ENCODE results near the gene MPG.

Gene MPG

GRCh38 chr16:86483-86952, 8.5 kb downstream of the MPG start:
- peaks cover 12% of the 10 kb centered on the region for H3K4me1 ChIP-seq (ENCODE audit: low read depth, poor library complexity, severe bottlenecking)
- no peak overlapping the region for H3K4me3 ChIP-seq (IDR thresholded peaks at IDR 0.05; ENCODE audit: insufficient read depth, low read depth, low read length)
- H4K20me1 ChIP-seq (ENCODE audit: insufficient read depth), result no peaks in the 10 kb centered on the region
- no peak for TF ChIP-seq CTCF (conservative IDR thresholded peaks at IDR 0.05; ENCODE audit: low read depth, low read length)
- H3K79me2 ChIP-seq (ENCODE audit: insufficient read depth, low read depth), result no peaks in the 10 kb centered on the region
- no peak overlapping the region for H2AFZ ChIP-seq (ENCODE audit: low read depth)
- no peak overlapping the region for H3K27ac ChIP-seq
- no peak overlapping the region for H3K9ac ChIP-seq
- H3K36me3 ChIP-seq (ENCODE audit: insufficient read depth), result no peaks in the 10 kb centered on the region; the same call in 1 of the 2 replicates
- no peaks in the 10 kb centered on the region for H3K27me3 ChIP-seq (ENCODE audit: insufficient read depth, low read depth)
- H3K4me2 ChIP-seq, result no peak overlapping the region

- TF ChIP-seq CTCF (conservative IDR thresholded peaks at IDR 0.05; ENCODE audit: low read depth, low read length), result no peak
- H3K27ac ChIP-seq, result no peak overlapping the region
- H4K20me1 ChIP-seq (ENCODE audit: insufficient read depth), result no peaks in the 10 kb centered on the region
- H3K36me3 ChIP-seq (ENCODE audit: insufficient read depth), result no peaks in the 10 kb centered on the region; the same call in 1 of the 2 replicates
- no peak overlapping the region for H3K4me3 ChIP-seq (IDR thresholded peaks at IDR 0.05; ENCODE audit: insufficient read depth, low read depth, low read length)
- H3K27me3 ChIP-seq (ENCODE audit: insufficient read depth, low read depth), result no peaks in the 10 kb centered on the region
- H3K9ac ChIP-seq, result no peak overlapping the region
- H2AFZ ChIP-seq (ENCODE audit: low read depth), result no peak overlapping the region
- H3K4me2 ChIP-seq, result no peak overlapping the region
- H3K4me1 ChIP-seq (ENCODE audit: low read depth, poor library complexity, severe bottlenecking), result peaks cover 13% of the 10 kb centered on the region
- no peaks in the 10 kb centered on the region for H3K79me2 ChIP-seq (ENCODE audit: insufficient read depth, low read depth)
These were observed 10.6 kb downstream of the MPG start for GRCh38 chr16:88613-89012.

GRCh38 chr16:89391-90302, 11.6 kb downstream of the MPG start:
- no peak for TF ChIP-seq CTCF (conservative IDR thresholded peaks at IDR 0.05; ENCODE audit: low read depth, low read length)

GRCh38 chr16:91484-91883, 13.5 kb downstream of the MPG start:
- Histone ChIP-seq H3K27me3 (ENCODE audit: insufficient read depth, low read depth) (no peaks in the 10 kb centered on the region), H3K4me2 (no peak overlapping the region), H3K4me1 (ENCODE audit: low read depth, poor library complexity, severe bottlenecking) (peaks cover 7% of the 10 kb centered on the region), H3K9ac (no peak overlapping the region), H3K79me2 (ENCODE audit: insufficient read depth, low read depth) (no peaks in the 10 kb centered on the region), H3K4me3 (IDR thresholded peaks at IDR 0.05; ENCODE audit: insufficient read depth, low read depth, low read length) (no peak overlapping the region), H4K20me1 (ENCODE audit: insufficient read depth) (no peaks in the 10 kb centered on the region), H3K36me3 (ENCODE audit: insufficient read depth) (no peaks in the 10 kb centered on the region; the same call in 1 of the 2 replicates), H2AFZ (ENCODE audit: low read depth) (no peak overlapping the region), H3K27ac (no peak overlapping the region; the same call in 1 of the 2 replicates)
- TF ChIP-seq CTCF (conservative IDR thresholded peaks at IDR 0.05; ENCODE audit: low read depth, low read length), result no peak

More at GRCh38 chr16:89391-90302, 11.6 kb downstream of the MPG start:
- Histone ChIP-seq H3K4me1 (ENCODE audit: low read depth, poor library complexity, severe bottlenecking) (peaks cover 9% of the 10 kb centered on the region), H4K20me1 (ENCODE audit: insufficient read depth) (no peaks in the 10 kb centered on the region), H3K4me2 (no peak overlapping the region), H3K9ac (no peak overlapping the region), H3K79me2 (ENCODE audit: insufficient read depth, low read depth) (no peaks in the 10 kb centered on the region), H3K36me3 (ENCODE audit: insufficient read depth) (no peaks in the 10 kb centered on the region; the same call in 1 of the 2 replicates), H3K27ac (no peak overlapping the region), H3K27me3 (ENCODE audit: insufficient read depth, low read depth) (no peaks in the 10 kb centered on the region), H2AFZ (ENCODE audit: low read depth) (no peak overlapping the region), H3K4me3 (IDR thresholded peaks at IDR 0.05; ENCODE audit: insufficient read depth, low read depth, low read length) (no peak overlapping the region)

All from KMS-11 (cell line).